IMR-90 (cell line): ENCODE results near the gene BPIFB1. TPM values are rescaled to one million over a fixed set of nuclear protein-coding genes. Genes with fewer than 3 reads are reported as not detected.

ENCODE experiments used
- ATAC-seq: fragments of 200-7000 bp; cut with Tn5 transposase; 2 replicates; pipeline ENCODE4 v1.9.1; 2020; ENCODE audit warnings: low read depth, mild to moderate bottlenecking, moderate library complexity
- BruUV-seq: library from RNA; stranded (reverse); fragments of 400-500 nt; replicated peaks from 2 replicates; lab custom pipeline; 2021; lab: Mats Ljungman, UMichigan
- CTCF ChIA-PET: fragments of 300-600 bp; formaldehyde crosslinking; extraction: SDS; loops from one replicate; lab custom pipeline; 2021; ENCODE audit warnings: antibody characterized with exemption; lab: Yijun Ruan, JAX
- POLR2A ChIA-PET: fragments of 300-600 bp; sonication (Branson Sonifier 250); formaldehyde crosslinking; loops from one replicate; lab custom pipeline; 2022; ENCODE audit warnings: antibody characterized with exemption; ENCODE audit not compliant: unreplicated experiment; lab: Charles Lee
- DNase-seq: peaks from one replicate; pipeline ENCODE4 v3.0.0; 2013
- H2AFZ ChIP-seq: replicated peaks from 2 replicates; pipeline ENCODE3; 2013; ENCODE audit warnings: low read length, mild to moderate bottlenecking; ENCODE audit not compliant: poor library complexity
- H2AK5ac ChIP-seq: 2 replicates; pipeline ENCODE4 v1.6.1; 2013; ENCODE audit warnings: low read depth, low read length, inconsistent platforms
- H2AK9ac ChIP-seq: replicated peaks from 2 replicates; pipeline ENCODE3; 2013; ENCODE audit warnings: mild to moderate bottlenecking, low read depth, low read length, moderate library complexity; ENCODE audit not compliant: poor library complexity
- H2BK120ac ChIP-seq: 2 replicates; pipeline ENCODE4 v1.6.1; 2013; ENCODE audit warnings: low read depth, low read length, inconsistent platforms
- H2BK15ac ChIP-seq: 3 replicates; pipeline ENCODE4 v1.6.1; 2013; ENCODE audit warnings: low read depth, low read length, inconsistent platforms
- H2BK20ac ChIP-seq: 2 replicates; pipeline ENCODE4 v1.6.1; 2013; ENCODE audit warnings: low read depth, mild to moderate bottlenecking, inconsistent platforms, low read length, moderate library complexity
- H2BK5ac ChIP-seq: 2 replicates; pipeline ENCODE4 v1.6.1; 2013; ENCODE audit warnings: mild to moderate bottlenecking, low read depth, low read length, inconsistent platforms; ENCODE audit not compliant: poor library complexity, severe bottlenecking
- H3K14ac ChIP-seq: replicated peaks from 2 replicates; pipeline ENCODE4 v1.6.1; 2013; ENCODE audit warnings: low read depth, low read length, inconsistent platforms
- H3K18ac ChIP-seq: 2 replicates; pipeline ENCODE4 v1.6.1; 2013; ENCODE audit warnings: low read depth, low read length, control low read depth
- H3K23ac ChIP-seq: 2 replicates; pipeline ENCODE4 v1.6.1; 2013; ENCODE audit warnings: low read depth, low read length, inconsistent platforms
- H3K27ac ChIP-seq: 2 replicates; pipeline ENCODE4 v1.5.1; 2013; ENCODE audit warnings: mild to moderate bottlenecking, control low read depth, low read length; ENCODE audit not compliant: insufficient read depth
- H3K27me3 ChIP-seq: 2 replicates; pipeline ENCODE4 v1.6.1; 2013; ENCODE audit warnings: low read length; ENCODE audit not compliant: control insufficient read depth, insufficient read depth
- H3K36me3 ChIP-seq: 2 replicates; pipeline ENCODE4 v1.6.1; 2013; ENCODE audit warnings: low read length, mixed read lengths; ENCODE audit not compliant: control insufficient read depth, insufficient read depth
- H3K4ac ChIP-seq: 2 replicates; pipeline ENCODE4 v1.6.1; 2013; ENCODE audit warnings: low read depth, low read length, inconsistent platforms
- H3K4me1 ChIP-seq: 2 replicates; pipeline ENCODE4 v1.6.1; 2013; ENCODE audit warnings: low read length, mixed read lengths; ENCODE audit not compliant: control insufficient read depth, insufficient read depth
- H3K4me2 ChIP-seq: 2 replicates; pipeline ENCODE4 v1.6.1; 2013; ENCODE audit warnings: low read depth, mild to moderate bottlenecking, control low read depth, low read length, moderate library complexity
- H3K4me3 ChIP-seq: 2 replicates; pipeline ENCODE4 v1.5.1; 2013; ENCODE audit warnings: low read depth, mild to moderate bottlenecking, control low read depth, low read length, moderate library complexity; ENCODE audit not compliant: insufficient read depth
- H3K56ac ChIP-seq: 2 replicates; pipeline ENCODE4 v1.6.1; 2013; ENCODE audit warnings: low read length, inconsistent platforms; ENCODE audit not compliant: insufficient read depth; ENCODE audit errors: extremely low read depth
- H3K79me1 ChIP-seq, 2 experiments: 2 replicates each; pipeline ENCODE4 v1.6.1; 2013; ENCODE audit warnings: low read length in 2 of 2, inconsistent platforms in 1 of 2, low read depth in 1 of 2
- H3K9ac ChIP-seq: 2 replicates; pipeline ENCODE4 v1.6.1; 2013; ENCODE audit warnings: low read depth, low read length, control low read depth
- H3K9me1 ChIP-seq: 2 replicates; pipeline ENCODE4 v1.6.1; 2013; ENCODE audit warnings: low read length, inconsistent platforms; ENCODE audit not compliant: insufficient read depth
- H3K9me3 ChIP-seq: 2 replicates; pipeline ENCODE4 v1.6.1; 2013; ENCODE audit warnings: low read length; ENCODE audit not compliant: control insufficient read depth, insufficient read depth
- H4K20me1 ChIP-seq: 2 replicates; pipeline ENCODE4 v1.6.1; 2013; ENCODE audit warnings: low read length, inconsistent platforms; ENCODE audit not compliant: insufficient read depth
- H4K5ac ChIP-seq: 2 replicates; pipeline ENCODE4 v1.6.1; 2013; ENCODE audit warnings: mild to moderate bottlenecking, low read depth, low read length, control low read depth
- H4K8ac ChIP-seq, 2 experiments: 2 replicates each; pipeline ENCODE4 v1.6.1; 2013; ENCODE audit warnings: low read depth in 2 of 2, low read length in 2 of 2, control low read depth in 1 of 2, inconsistent platforms in 1 of 2
- H4K91ac ChIP-seq: 2 replicates; pipeline ENCODE4 v1.6.1; 2013; ENCODE audit warnings: low read depth, low read length, inconsistent platforms; ENCODE audit not compliant: insufficient read depth
- BHLHE40 ChIP-seq: fragments of 150-350 bp; IDR thresholded peaks from 2 replicates; pipeline ENCODE4 v1.6.1; 2016; ENCODE audit warnings: mild to moderate bottlenecking, low read depth, low read length
- CEBPB ChIP-seq: IDR thresholded peaks from 2 replicates; pipeline ENCODE4 v1.6.1; 2012; ENCODE audit warnings: low read depth, low read length, improper control_type of control experiment
- CHD1 ChIP-seq: IDR thresholded peaks from 2 replicates; pipeline ENCODE4 v1.6.1; 2012; ENCODE audit warnings: low read depth, low read length, improper control_type of control experiment
- FOS ChIP-seq: fragments of 150-350 bp; IDR thresholded peaks from 2 replicates; pipeline ENCODE4 v1.6.1; 2016; ENCODE audit warnings: low read depth, low read length
- MAFK ChIP-seq: IDR thresholded peaks from 2 replicates; pipeline ENCODE4 v1.6.1; 2012; ENCODE audit warnings: low read depth, low read length, improper control_type of control experiment
- MAZ ChIP-seq: IDR thresholded peaks from 2 replicates; pipeline ENCODE4 v1.6.1; 2012; ENCODE audit warnings: low read depth, mild to moderate bottlenecking, low read length, improper control_type of control experiment, moderate library complexity, borderline replicate concordance
- MXI1 ChIP-seq: IDR thresholded peaks from 2 replicates; pipeline ENCODE4 v1.6.1; 2012; ENCODE audit warnings: low read depth, mild to moderate bottlenecking, low read length, moderate library complexity, borderline replicate concordance
- NFE2L2 ChIP-seq: fragments of 150-350 bp; IDR thresholded peaks from 2 replicates; pipeline ENCODE4 v1.6.1; 2016; ENCODE audit warnings: low read depth, mild to moderate bottlenecking, low read length
- POLR2A ChIP-seq: IDR thresholded peaks from 2 replicates; pipeline ENCODE4 v1.6.1; 2012; ENCODE audit warnings: mild to moderate bottlenecking, low read depth, low read length
- RAD21 ChIP-seq: IDR thresholded peaks from 2 replicates; pipeline ENCODE4 v1.6.1; 2012; ENCODE audit warnings: low read length, improper control_type of control experiment
- RCOR1 ChIP-seq: IDR thresholded peaks from 2 replicates; pipeline ENCODE4 v1.6.1; 2012; ENCODE audit warnings: mild to moderate bottlenecking, low read length, improper control_type of control experiment; ENCODE audit not compliant: insufficient replicate concordance
- RFX5 ChIP-seq: IDR thresholded peaks from 2 replicates; pipeline ENCODE4 v1.8.0; 2012; ENCODE audit warnings: low read depth, mild to moderate bottlenecking, low read length, moderate library complexity
- SMC3 ChIP-seq: fragments of 150-350 bp; IDR thresholded peaks from 2 replicates; pipeline ENCODE4 v1.6.1; 2016; ENCODE audit warnings: low read depth, mild to moderate bottlenecking, antibody characterized with exemption, low read length, moderate library complexity
- WGBS, 2 experiments: methylation state at CpG; one replicate each; pipeline versions ENCODE4 v1.1.5 to v1.1.7; 2013; ENCODE audit warnings: missing lambda C conversion rate in 2 of 2; ENCODE audit not compliant: insufficient read length in 1 of 2; ENCODE audit errors: extremely low coverage in 2 of 2; 5-methylcytosine and 5-hydroxymethylcytosine counted together
- dilution Hi-C: fragments of 300-500 bp; cut with HindIII; formaldehyde crosslinking; loops from one replicate; pipeline ENCODE4 v1.14.3; 2018; ENCODE audit warnings: low sequenced_read_pairs; ENCODE audit not compliant: unreplicated experiment
- in situ Hi-C: fragments of 300-500 bp; cut with MboI; formaldehyde crosslinking; loops from 3 replicates; pipeline ENCODE4 v1.14.3; 2019; ENCODE audit warnings: low sequenced_read_pairs, inconsistent platforms, mixed read lengths
- intact Hi-C: fragments of 100-400 bp; cut with micrococcal nuclease; formaldehyde crosslinking; loops from 2 replicates; pipeline ENCODE4 v1.10.0; 2022
- polyA plus RNA-seq, 3 experiments: library from polyadenylated mRNA; depleted of rRNA; stranded (reverse); fragments of >200 nt; gene quantifications; 2 replicates each; pipeline ENCODE4 v1.2.3, GENCODE V29; 2012; ENCODE audit warnings: low replicate concordance in 1 of 3
- total RNA-seq: library from RNA; depleted of rRNA; stranded (reverse); fragments of >200 nt; gene quantifications from 2 replicates; pipeline ENCODE4 v1.2.3, GENCODE V29; 2012
- TF ChIP-seq, protein P1 (sequence below): fragments of 150-350 bp; IDR thresholded peaks from 2 replicates; pipeline ENCODE4 v1.6.1; 2017; ENCODE audit warnings: mild to moderate bottlenecking, antibody characterized with exemption, low read length, low read depth
- TF ChIP-seq, protein P2 (sequence below): fragments of 150-350 bp; IDR thresholded peaks from 2 replicates; pipeline ENCODE4 v1.6.1; 2016; ENCODE audit warnings: low read depth, mild to moderate bottlenecking, low read length, moderate library complexity, borderline replicate concordance
- TF ChIP-seq, protein P3 (sequence below): conservative IDR thresholded peaks from 2 replicates; pipeline ENCODE4 v1.5.1; 2012; ENCODE audit warnings: mild to moderate bottlenecking, low read depth, low read length, improper control_type of control experiment

BPIFB1 gene
- total and polyA plus RNA-seq, 2 of the 4 experiments (the other 2 are of a cell fraction): not detected

DNA sequence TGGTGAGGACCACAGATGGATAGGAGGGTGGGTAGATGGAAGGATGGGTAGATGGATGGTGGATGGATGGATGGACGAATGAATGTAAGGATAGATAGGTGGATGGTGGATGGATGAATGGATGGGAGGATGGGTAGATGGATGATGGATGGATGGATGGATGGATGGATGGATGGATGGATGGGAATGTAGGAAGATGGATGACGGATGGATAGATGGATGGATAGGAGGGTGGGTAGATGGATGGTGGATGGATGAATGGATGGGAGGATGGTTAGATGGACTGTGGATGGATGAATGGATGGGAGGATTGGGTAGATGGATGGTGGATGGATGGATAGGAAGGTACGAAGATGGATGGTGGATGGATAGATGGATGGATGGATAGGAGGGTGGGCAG, 51.1 kb downstream of the BPIFB1 start:
- CTCF ChIA-PET: no interaction called here
- in situ Hi-C loops: no loop called here

More for the DNA sequence above, 51.1 kb downstream of the BPIFB1 start:
- Histone ChIP-seq H2BK120ac (no peak overlapping the region), H2BK20ac (no peak overlapping the region), H3K9me1 (0 out of 2 replicates have a peak, but pooled peaks cover 3% of the 10 kb centered on the region), H3K56ac (no peak overlapping the region), H2AK5ac (no peak overlapping the region), H4K20me1 (no peaks in the 10 kb centered on the region), H3K18ac (no peak overlapping the region), H2AK9ac (peak overlapping the region; percentile 42), H4K5ac (no peak overlapping the region), H3K9ac (no peak overlapping the region), H3K4me2 (no peak overlapping the region), H4K91ac (no peak overlapping the region), H3K27me3 (peaks cover 40% of the 10 kb centered on the region), H2AFZ (peak overlapping the region; percentile 21), H2BK5ac (no peak overlapping the region), H3K14ac (no peak overlapping the region), H3K9me3 (no peaks in the 10 kb centered on the region), H3K4me1 (no peaks in the 10 kb centered on the region), H3K36me3 (no peaks in the 10 kb centered on the region), H3K23ac (no peak overlapping the region), H3K27ac (no peak overlapping the region), H3K4me3 (no peak overlapping the region), H4K8ac (no peak overlapping the region), H3K79me1 (no peaks in the 10 kb centered on the region), H2BK15ac (no peak overlapping the region), H3K4ac (no peak overlapping the region)
- ATAC-seq (no peak), DNase-seq (no peak)
- 33 to 100% methylated on average over 2 to 3 of the region's 3 CpGs for WGBS, 2 experiments
- BruUV-seq: no TSS peak
- intact Hi-C loops (no loop called here), dilution Hi-C loops (no loop called here)
- TF ChIP-seq SMC3 (no peak), RCOR1 (no peak), NFE2L2 (no peak), MXI1 (no peak), POLR2A (no peak), MAFK (no peak), RAD21 (no peak), FOS (no peak), CHD1 (no peak), RFX5 (no peak), MAZ (no peak), BHLHE40 (no peak), CEBPB (no peak)
- TF ChIP-seq, protein P1, sequence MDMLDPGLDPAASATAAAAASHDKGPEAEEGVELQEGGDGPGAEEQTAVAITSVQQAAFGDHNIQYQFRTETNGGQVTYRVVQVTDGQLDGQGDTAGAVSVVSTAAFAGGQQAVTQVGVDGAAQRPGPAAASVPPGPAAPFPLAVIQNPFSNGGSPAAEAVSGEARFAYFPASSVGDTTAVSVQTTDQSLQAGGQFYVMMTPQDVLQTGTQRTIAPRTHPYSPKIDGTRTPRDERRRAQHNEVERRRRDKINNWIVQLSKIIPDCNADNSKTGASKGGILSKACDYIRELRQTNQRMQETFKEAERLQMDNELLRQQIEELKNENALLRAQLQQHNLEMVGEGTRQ: no peak
- TF ChIP-seq, protein P2, sequence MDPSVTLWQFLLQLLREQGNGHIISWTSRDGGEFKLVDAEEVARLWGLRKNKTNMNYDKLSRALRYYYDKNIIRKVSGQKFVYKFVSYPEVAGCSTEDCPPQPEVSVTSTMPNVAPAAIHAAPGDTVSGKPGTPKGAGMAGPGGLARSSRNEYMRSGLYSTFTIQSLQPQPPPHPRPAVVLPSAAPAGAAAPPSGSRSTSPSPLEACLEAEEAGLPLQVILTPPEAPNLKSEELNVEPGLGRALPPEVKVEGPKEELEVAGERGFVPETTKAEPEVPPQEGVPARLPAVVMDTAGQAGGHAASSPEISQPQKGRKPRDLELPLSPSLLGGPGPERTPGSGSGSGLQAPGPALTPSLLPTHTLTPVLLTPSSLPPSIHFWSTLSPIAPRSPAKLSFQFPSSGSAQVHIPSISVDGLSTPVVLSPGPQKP: no peak
- TF ChIP-seq, protein P3, sequence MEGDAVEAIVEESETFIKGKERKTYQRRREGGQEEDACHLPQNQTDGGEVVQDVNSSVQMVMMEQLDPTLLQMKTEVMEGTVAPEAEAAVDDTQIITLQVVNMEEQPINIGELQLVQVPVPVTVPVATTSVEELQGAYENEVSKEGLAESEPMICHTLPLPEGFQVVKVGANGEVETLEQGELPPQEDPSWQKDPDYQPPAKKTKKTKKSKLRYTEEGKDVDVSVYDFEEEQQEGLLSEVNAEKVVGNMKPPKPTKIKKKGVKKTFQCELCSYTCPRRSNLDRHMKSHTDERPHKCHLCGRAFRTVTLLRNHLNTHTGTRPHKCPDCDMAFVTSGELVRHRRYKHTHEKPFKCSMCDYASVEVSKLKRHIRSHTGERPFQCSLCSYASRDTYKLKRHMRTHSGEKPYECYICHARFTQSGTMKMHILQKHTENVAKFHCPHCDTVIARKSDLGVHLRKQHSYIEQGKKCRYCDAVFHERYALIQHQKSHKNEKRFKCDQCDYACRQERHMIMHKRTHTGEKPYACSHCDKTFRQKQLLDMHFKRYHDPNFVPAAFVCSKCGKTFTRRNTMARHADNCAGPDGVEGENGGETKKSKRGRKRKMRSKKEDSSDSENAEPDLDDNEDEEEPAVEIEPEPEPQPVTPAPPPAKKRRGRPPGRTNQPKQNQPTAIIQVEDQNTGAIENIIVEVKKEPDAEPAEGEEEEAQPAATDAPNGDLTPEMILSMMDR: no peak
- POLR2A ChIA-PET: no interaction called here
